ENCODE data around the gene RNF114.
"Not testable (repeated sequence)": the region's sequence is repeated elsewhere in the genome, so short reads cannot be mapped to it uniquely, and the experiment has no call there.

The RNF114 gene

GRCh38 chr20:49987015-49987867 lies 51.0 kb downstream of the RNF114 start:
- DNase-seq, result no peak

GRCh38 chr20:49987868-49988690 lies 51.9 kb downstream of the RNF114 start:
- no peak for DNase-seq

GRCh38 chr20:49989234-49990065 lies 53.3 kb downstream of the RNF114 start:
- peak; percentile 28 for DNase-seq

- peak; percentile 22 for DNase-seq
Observed at GRCh38 chr20:49990271-49990720, 54.1 kb downstream of the RNF114 start.

GRCh38 chr20:49993301-49993751 lies 57.1 kb downstream of the RNF114 start:
- DNase-seq, result no peak

GRCh38 chr20:49995586-49995985 lies 59.4 kb downstream of the RNF114 start:
- no peak for DNase-seq

GRCh38 chr20:49998478-49999188 lies 62.4 kb downstream of the RNF114 start:
- not testable (repeated sequence) for DNase-seq

- no peak for DNase-seq
Observed at GRCh38 chr20:49999329-49999728, 63.1 kb downstream of the RNF114 start.

- DNase-seq, result not testable (repeated sequence)
Observed at GRCh38 chr20:50000548-50001222, 64.5 kb downstream of the RNF114 start.

GRCh38 chr20:50001784-50002311 lies 65.7 kb downstream of the RNF114 start:
- no peak for DNase-seq

GRCh38 chr20:50003253-50003656 lies 67.1 kb downstream of the RNF114 start:
- DNase-seq, result no peak
